Measurements from ENCODE around the gene UNC80.

DNA sequence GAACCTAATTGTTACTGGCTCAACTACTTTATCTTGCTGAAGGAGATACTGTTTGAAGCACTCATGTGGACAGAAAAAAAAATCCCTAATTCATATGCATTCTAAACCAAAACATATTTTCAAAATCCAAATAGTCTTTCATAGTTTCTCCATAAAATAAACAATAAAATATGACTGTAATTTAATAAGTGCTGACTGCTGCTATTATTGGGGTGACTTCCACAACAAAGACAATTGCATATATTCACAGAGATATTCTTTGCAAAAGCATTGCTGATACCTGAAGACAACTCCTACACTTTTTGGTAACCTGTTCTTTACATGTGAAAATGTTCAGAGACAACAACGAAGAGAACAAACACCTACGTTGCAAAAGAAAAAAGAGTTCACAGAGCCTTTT is 157.7 kb downstream of the UNC80 start:
- TF ChIP-seq, protein P1, sequence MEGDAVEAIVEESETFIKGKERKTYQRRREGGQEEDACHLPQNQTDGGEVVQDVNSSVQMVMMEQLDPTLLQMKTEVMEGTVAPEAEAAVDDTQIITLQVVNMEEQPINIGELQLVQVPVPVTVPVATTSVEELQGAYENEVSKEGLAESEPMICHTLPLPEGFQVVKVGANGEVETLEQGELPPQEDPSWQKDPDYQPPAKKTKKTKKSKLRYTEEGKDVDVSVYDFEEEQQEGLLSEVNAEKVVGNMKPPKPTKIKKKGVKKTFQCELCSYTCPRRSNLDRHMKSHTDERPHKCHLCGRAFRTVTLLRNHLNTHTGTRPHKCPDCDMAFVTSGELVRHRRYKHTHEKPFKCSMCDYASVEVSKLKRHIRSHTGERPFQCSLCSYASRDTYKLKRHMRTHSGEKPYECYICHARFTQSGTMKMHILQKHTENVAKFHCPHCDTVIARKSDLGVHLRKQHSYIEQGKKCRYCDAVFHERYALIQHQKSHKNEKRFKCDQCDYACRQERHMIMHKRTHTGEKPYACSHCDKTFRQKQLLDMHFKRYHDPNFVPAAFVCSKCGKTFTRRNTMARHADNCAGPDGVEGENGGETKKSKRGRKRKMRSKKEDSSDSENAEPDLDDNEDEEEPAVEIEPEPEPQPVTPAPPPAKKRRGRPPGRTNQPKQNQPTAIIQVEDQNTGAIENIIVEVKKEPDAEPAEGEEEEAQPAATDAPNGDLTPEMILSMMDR (IDR thresholded peaks at IDR 0.05) = no peak
- no peak for TF ChIP-seq POLR2A (IDR thresholded peaks at IDR 0.05)

All from lower leg skin (tissue), 3 donors.